Astrocyte (in vitro differentiated cells and primary cell): ENCODE results near the gene FMN1. TPM values are rescaled to one million over a fixed set of nuclear protein-coding genes. Genes with fewer than 3 reads are reported as not detected.
A peak's percentile ranks its signal among the peaks of the same experiment; 100 is the strongest.

Experiments
- DNase-seq: peaks from one replicate; pipeline ENCODE4 v3.0.0-alpha.2; 2010; ENCODE audit warnings: low read depth
- FAIRE-seq: peaks from 2 replicates; lab custom pipeline; 2011; peaks lifted over from hg19 to GRCh38; lab: Jason Lieb, UNC
- H2AFZ ChIP-seq: 2 replicates; pipeline ENCODE4 v1.6.0; 2012; ENCODE audit warnings: low read depth, low read length, inconsistent platforms
- H3K27ac ChIP-seq: 2 replicates; pipeline ENCODE4 v1.5.1; 2011; ENCODE audit warnings: low read depth, low read length, inconsistent platforms
- H3K27me3 ChIP-seq: 2 replicates; pipeline ENCODE4 v1.6.0; 2011; ENCODE audit warnings: low read length, inconsistent platforms; ENCODE audit not compliant: insufficient read depth
- H3K36me3 ChIP-seq: 2 replicates; pipeline ENCODE4 v1.5.1; 2011; ENCODE audit warnings: low read length, inconsistent platforms; ENCODE audit not compliant: insufficient read depth
- H3K4me1 ChIP-seq: 2 replicates; pipeline ENCODE4 v1.5.1; 2011; ENCODE audit warnings: low read length, inconsistent platforms; ENCODE audit not compliant: insufficient read depth
- H3K4me2 ChIP-seq: 2 replicates; pipeline ENCODE4 v1.6.0; 2012; ENCODE audit warnings: low read length, inconsistent platforms
- H3K4me3 ChIP-seq: 2 replicates; pipeline ENCODE4 v1.5.1; 2011; ENCODE audit warnings: low read depth, mild to moderate bottlenecking, low read length, inconsistent platforms; ENCODE audit not compliant: insufficient read depth
- H3K79me2 ChIP-seq: 2 replicates; pipeline ENCODE4 v1.6.0; 2012; ENCODE audit warnings: mild to moderate bottlenecking, low read length, inconsistent platforms; ENCODE audit not compliant: insufficient read depth
- H3K9ac ChIP-seq: 2 replicates; pipeline ENCODE4 v1.6.0; 2012; ENCODE audit warnings: mild to moderate bottlenecking, low read length, inconsistent platforms
- H3K9me3 ChIP-seq: 2 replicates; pipeline ENCODE4 v1.5.1; 2012; ENCODE audit warnings: low read depth, mild to moderate bottlenecking, low read length, inconsistent platforms; ENCODE audit not compliant: insufficient read depth
- H4K20me1 ChIP-seq: 2 replicates; pipeline ENCODE4 v1.6.0; 2012; ENCODE audit warnings: low read length, inconsistent platforms; ENCODE audit not compliant: insufficient read depth
- H3K27ac Mint-ChIP-seq: one replicate; pipeline ENCODE4 v1.8.0; 2021; ENCODE audit warnings: mild to moderate bottlenecking, mixed read lengths; ENCODE audit not compliant: unreplicated experiment
- H3K27me3 Mint-ChIP-seq: one replicate; pipeline ENCODE4 v1.8.0; 2021; ENCODE audit warnings: low read depth, mixed read lengths; ENCODE audit not compliant: unreplicated experiment
- H3K36me3 Mint-ChIP-seq: one replicate; pipeline ENCODE4 v1.8.0; 2021; ENCODE audit warnings: low read depth, mixed read lengths; ENCODE audit not compliant: unreplicated experiment
- H3K4me1 Mint-ChIP-seq: one replicate; pipeline ENCODE4 v1.8.0; 2021; ENCODE audit warnings: low read depth, mixed read lengths; ENCODE audit not compliant: unreplicated experiment
- H3K4me3 Mint-ChIP-seq: one replicate; pipeline ENCODE4 v1.8.0; 2021; ENCODE audit warnings: mild to moderate bottlenecking, moderate library complexity, mixed read lengths; ENCODE audit not compliant: unreplicated experiment
- H3K9me3 Mint-ChIP-seq: one replicate; pipeline ENCODE4 v1.8.0; 2021; ENCODE audit warnings: mild to moderate bottlenecking, mixed read lengths; ENCODE audit not compliant: unreplicated experiment
- CTCF ChIP-seq: IDR thresholded peaks from 2 replicates; pipeline ENCODE4 v1.5.1; 2011; ENCODE audit warnings: low read depth, mild to moderate bottlenecking, inconsistent platforms, low read length, moderate library complexity; ENCODE audit not compliant: insufficient read depth
- EZH2 ChIP-seq: IDR thresholded peaks from 2 replicates; pipeline ENCODE4 v1.6.1; 2012; ENCODE audit warnings: mild to moderate bottlenecking, low read length, inconsistent platforms; ENCODE audit not compliant: insufficient read depth
- total RNA-seq: library from RNA; stranded (reverse); gene quantifications from 2 replicates; pipeline ENCODE4 v1.2.1, GENCODE V29; 2021

The FMN1 gene
- total RNA-seq, 1 donor from 2014 or later: 5.3 TPM

- Histone ChIP-seq H2AFZ (no peak overlapping the region), H3K27ac (peak overlapping the region; percentile 62), H3K27me3 (no peaks in the 10 kb centered on the region), H4K20me1 (no peaks in the 10 kb centered on the region), H3K4me3 (no peak overlapping the region), H3K79me2 (no peaks in the 10 kb centered on the region), H3K4me1 (peaks cover 13% of the 10 kb centered on the region), H3K9me3 (no peaks in the 10 kb centered on the region), H3K9ac (peak overlapping the region; percentile 20), H3K36me3 (no peaks in the 10 kb centered on the region), H3K4me2 (peak overlapping the region; percentile 21)
- peaks cover 31% of the 10 kb centered on the region for H3K4me1 Mint-ChIP-seq
- DNase-seq: no peak
- H3K27ac Mint-ChIP-seq: peak overlapping the region; percentile 56
- no peak overlapping the region for H3K4me3 Mint-ChIP-seq
- peaks cover 2% of the 10 kb centered on the region for H3K36me3 Mint-ChIP-seq
- H3K9me3 Mint-ChIP-seq: peaks cover 4% of the 10 kb centered on the region
- TF ChIP-seq EZH2: no peak
- TF ChIP-seq CTCF: no peak
- H3K27me3 Mint-ChIP-seq: no peaks in the 10 kb centered on the region
- no peak for FAIRE-seq
Measured at GRCh38 chr15:32908872-32909271, 285.6 kb downstream of the FMN1 start.

- no peaks in the 10 kb centered on the region for H3K27me3 ChIP-seq
Measured at GRCh38 chr15:32908135-32908801, 286.2 kb downstream of the FMN1 start.

More at GRCh38 chr15:32908135-32908801, 286.2 kb downstream of the FMN1 start:
- Mint-ChIP-seq H3K27me3 (no peaks in the 10 kb centered on the region), H3K4me1 (peaks cover 32% of the 10 kb centered on the region), H3K9me3 (peaks cover 2% of the 10 kb centered on the region), H3K4me3 (no peak overlapping the region), H3K36me3 (peaks cover under 1% of the 10 kb centered on the region), H3K27ac (peak overlapping the region; percentile 58)
- TF ChIP-seq CTCF (no peak), EZH2 (no peak)
- DNase-seq (peak; percentile 43), FAIRE-seq (peak; percentile 5)
- Histone ChIP-seq H3K4me1 (peaks cover 13% of the 10 kb centered on the region), H3K4me2 (no peak overlapping the region), H3K9me3 (no peaks in the 10 kb centered on the region), H3K27ac (peak overlapping the region; percentile 62), H3K79me2 (no peaks in the 10 kb centered on the region), H3K9ac (peak overlapping the region; percentile 20), H4K20me1 (no peaks in the 10 kb centered on the region), H2AFZ (no peak overlapping the region), H3K36me3 (no peaks in the 10 kb centered on the region), H3K4me3 (no peak overlapping the region)
